LoVo (cell line): ENCODE measurements around the gene CEMIP2.
A peak's percentile ranks its signal among the peaks of the same experiment; 100 is the strongest.
"Not testable (repeated sequence)": the region's sequence is repeated elsewhere in the genome, so short reads cannot be mapped to it uniquely, and the experiment has no call there.

Experiments used
- DNase-seq: peaks from one replicate; pipeline ENCODE4 v3.0.0-alpha.2; 2016; ENCODE audit warnings: low spot score

CEMIP2 gene

DNA sequence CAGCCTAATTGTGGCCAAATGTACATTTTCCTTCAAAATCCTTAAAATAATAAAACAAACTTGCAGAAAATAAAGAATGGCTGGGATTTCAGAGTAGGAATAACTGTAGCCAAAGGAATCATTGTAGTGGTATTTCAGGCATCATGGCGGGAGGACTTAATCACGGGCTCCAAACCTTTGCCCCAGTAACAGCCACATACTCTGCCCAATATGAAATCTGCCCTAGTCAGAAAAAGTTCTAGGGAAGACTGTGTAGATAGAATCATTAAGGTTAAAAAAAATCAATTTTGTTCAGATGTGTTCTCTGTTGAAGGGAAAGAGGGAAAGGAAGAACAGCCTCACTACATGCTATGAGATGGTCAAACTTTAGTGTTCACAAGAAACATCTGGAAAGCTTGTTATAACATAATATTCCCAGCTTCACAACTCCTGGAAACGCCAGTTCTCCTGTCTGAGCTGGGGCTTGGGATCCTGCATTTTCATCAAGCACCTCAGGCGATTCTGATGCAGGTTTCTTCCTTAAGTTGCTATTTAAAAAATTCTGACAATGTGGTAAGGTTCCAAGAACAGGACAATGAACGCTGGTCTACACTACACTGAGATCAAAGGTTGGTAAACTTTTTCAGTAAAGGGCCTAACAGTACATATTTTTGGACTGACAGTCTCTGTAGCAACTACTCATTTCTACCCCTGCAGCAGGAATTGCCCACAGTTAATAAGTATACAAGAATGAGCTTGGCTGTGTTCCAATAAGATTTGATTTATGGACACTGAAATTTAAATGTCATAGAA lies 87.9 kb downstream of the CEMIP2 start:
- peak; percentile 52 for DNase-seq

DNA sequence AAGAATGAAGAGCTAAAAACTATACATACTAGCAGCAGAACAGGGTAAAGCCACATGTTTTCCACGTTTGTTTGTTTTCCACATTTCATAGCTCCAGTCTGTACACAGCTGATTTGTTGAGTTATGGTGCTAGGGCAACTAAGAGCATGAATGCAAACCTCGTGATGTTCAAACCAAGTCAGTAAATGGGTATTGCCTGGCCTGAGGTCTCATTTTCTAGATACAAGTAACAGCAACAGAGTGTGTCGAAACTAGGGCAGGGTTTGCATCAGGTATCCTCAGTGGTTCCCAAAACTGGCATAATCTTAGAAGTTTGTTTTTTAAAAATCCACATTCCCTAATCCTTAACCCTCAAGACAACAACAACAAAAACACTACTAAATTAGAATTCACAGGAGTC lies 89.3 kb downstream of the CEMIP2 start:
- no peak for DNase-seq

DNA sequence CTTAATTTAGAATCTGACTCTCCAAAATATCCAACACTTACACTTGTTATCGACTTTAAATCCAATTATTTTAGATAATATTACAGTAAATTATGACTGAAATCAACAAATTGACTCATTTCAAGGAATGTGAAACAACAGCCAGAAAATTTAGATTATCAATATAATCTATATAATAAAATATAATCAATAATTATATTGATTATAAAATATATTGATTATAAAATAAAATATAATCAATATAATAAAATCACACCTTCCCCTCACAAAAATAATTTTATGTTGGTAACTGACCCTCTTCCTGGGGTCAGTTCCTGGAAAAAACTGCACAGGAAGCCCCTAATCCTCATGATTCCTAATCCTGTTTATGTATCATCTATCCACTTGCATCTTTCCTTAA lies 91.1 kb downstream of the CEMIP2 start:
- DNase-seq = no peak

DNA sequence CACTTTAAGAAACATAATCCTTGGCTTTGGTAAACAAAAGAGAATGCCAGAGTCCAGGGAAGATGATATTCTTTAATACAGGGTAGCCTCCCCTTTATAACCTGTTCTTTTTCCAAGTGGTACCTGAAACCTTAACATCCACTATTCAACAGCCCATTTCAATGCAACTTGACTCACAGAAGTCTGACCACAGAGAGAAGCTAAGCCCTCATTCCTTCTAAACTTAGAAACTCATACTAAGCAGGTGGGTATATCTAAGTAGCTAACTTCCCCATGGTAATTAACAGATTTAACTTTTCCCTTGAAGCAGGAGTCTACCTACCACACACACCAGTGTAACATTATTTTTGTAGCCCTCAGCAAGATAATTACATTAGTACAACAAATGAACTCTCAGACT lies 91.9 kb downstream of the CEMIP2 start:
- DNase-seq = no peak

DNA sequence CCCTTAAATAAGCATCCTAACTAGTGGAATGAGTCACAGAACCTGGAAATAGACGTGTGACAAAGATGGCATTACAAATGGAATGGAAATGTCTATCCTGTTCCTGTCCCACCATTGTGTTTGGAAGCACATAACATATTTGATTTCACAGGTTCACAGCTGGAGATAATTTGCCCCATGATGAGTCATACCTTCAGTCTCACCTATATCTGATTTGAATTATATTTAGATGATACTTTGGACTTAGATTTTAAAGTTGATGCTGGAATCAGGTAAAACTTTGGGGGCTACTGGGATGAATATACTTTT lies 92.5 kb downstream of the CEMIP2 start:
- peak; percentile 27 for DNase-seq

DNA sequence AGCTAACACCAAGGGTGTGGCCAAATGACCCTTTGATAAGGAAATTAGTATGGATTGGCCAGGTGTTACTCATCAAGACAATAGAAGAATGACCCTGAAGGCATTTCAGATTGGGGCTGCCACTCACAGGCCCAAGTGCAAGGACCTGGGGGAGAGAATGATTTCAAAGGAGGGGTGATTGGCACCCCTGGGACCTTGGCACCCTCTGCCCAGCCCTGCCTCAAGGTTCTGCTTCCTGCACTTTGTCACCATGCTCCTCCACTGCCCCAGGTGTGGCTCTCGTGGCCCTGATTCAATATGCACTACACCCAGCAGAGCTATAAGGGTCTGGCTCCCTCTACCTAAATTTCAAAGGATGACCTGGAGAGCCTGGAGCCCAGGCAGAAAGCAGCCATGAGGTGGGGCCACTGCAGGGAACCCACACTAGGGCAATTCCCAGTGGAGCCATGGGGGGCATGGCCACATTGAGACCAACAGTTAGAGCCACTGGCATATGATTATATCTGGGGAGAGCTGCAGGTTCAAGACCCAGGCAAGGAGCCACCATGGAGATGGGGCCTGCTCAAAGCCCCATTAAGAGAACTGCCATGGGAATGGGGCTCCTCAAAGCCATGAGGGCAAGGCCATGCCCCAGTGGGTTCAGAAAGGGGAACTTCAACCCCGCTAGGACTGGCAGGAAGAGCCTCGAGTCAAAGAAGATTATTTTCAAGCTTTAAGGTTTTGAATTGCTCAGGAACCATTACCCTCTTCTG lies 93.0 kb downstream of the CEMIP2 start:
- DNase-seq = peak; percentile 24

DNA sequence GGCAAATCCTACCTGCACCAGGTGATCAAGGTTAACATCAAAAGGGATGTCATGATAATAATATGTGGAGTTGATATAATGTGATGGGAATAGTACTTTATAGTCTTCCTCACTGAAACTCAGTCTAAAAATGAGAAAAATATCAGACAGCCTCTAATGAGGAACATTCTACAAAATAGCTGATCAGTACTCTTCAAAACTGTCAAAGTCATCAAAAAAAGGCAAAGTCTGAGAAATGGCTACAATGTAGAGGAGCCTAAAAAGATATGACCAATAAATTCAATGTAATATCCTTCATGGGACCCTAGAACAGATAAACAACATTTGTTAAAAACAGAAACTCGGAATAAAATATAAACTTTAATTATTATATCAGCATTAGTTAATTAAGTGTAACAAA lies 95.7 kb downstream of the CEMIP2 start:
- DNase-seq = no peak

DNA sequence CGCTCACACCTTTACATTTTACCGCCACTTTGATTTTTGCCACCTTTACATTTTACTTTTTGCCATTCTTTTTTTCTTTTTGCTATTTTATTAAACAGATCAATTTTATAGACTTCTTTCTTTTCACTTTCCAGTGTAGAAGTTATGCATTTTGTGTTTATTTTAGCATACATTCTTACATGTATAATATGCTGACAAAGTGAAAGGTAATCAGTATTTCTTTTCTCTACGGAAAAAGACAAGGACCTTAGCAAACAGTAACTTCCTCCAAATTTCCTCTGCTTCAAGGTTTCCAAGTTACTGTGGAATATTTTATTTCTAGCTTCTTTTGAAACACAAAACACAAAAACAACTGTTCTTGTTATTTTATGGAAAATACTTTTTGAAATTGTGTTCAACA lies 97.0 kb downstream of the CEMIP2 start:
- no peak for DNase-seq

DNA sequence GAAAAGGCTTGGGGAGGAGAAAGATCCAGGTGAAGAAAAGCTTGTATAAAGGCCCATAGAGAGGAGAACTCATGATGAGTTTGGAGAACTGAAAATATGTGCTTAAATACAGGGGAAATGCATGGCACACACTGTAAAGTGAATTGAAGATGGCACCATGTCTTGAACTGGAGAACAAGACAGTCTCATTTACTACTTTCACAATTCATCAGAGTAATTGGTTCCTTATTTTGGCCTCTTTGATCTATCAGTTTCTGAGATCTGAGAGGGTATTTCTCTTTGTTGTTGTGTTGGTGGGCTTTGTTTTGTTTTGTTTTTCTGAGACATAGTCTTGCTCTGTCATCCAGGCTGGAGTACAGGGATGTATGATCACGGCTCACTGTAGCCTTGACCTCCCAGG lies 98.2 kb downstream of the CEMIP2 start:
- DNase-seq = no peak

DNA sequence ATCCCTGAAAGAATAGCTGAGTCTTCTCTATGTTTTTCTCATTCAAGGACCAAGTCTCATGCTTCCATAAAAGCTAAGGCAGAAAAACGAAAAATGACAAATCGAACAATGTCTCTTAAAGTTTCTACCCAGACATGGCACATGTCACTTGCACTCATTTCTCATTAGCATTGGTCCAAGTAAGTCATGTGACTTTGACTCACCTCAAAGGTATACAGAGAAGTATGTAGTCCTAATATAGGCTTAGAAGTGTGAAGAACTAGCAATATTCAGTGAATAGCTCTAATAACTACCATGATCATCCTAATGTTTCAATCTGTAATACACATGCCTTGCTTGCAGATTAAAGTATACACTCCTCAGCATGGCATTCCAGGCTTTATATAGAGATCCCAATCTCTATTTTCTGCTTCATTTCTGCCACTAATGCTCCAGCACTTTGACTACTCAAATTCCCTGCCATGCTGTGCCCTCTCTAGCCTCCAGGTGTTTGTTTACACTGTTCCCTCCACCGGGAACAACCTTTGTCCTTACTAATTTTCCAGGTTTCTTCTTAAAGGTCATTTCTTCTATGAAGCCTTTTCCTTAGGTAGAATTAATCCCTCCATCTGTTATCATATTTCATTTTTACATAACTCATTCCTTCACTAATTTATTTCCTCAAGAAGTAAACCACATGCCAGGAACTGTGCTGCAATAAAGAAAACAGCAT lies 98.9 kb downstream of the CEMIP2 start:
- DNase-seq = no peak

DNA sequence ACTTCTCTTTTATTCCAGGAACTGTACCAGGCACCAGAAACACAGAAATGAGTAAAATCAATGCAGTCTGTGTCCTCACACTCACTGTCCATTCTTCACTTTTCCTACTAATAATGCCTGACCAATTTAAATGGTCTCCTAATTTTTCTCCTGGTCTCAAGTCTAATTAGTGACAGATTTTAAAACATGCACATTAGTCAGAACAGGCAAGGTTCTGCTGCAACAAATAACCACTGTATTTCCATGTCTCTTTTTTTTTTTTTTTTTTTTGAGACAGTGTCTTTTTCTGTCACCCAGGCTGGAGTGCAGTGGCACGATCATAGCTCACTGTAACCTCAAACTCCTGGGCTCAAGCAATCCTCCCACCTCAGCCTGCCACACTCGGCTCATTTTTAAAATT lies 99.6 kb downstream of the CEMIP2 start:
- DNase-seq = no peak

DNA sequence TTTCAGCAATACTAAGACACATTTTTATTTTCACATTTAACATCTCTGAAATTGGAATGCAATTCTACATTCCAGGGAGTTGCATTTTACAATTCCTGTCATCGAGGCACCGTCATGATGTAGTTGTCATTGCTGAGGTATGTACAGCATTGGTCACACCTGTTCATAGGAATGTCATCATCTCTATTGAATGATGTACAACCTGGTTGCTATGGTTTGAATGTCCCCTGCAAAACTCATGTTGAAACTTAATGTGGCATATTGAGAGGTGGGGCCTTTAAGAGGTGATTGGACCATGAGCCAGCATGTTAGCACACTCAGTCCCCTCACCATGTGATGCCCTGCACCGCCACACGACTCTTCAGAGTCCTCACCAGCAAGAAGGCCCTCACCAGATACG lies 103.1 kb downstream of the CEMIP2 start:
- DNase-seq = no peak

DNA sequence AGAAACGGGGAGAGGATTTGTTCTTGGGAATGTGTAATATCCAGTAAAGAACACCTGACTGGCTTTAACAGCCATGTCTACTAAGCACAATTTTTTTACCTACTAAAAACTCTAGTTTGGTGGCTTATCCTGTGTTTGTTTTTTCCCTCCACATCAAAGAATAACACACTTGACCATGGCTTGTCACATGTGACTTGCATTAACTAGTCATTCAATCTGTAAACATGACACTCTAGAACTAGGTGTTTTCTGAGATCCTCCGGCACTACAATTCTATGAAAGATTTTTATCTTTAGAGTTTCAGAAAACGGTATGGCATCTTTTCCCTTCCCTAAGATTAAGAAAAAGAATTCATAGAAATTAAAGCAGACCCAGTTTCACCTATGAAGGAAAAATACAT lies 103.7 kb downstream of the CEMIP2 start:
- no peak for DNase-seq

DNA sequence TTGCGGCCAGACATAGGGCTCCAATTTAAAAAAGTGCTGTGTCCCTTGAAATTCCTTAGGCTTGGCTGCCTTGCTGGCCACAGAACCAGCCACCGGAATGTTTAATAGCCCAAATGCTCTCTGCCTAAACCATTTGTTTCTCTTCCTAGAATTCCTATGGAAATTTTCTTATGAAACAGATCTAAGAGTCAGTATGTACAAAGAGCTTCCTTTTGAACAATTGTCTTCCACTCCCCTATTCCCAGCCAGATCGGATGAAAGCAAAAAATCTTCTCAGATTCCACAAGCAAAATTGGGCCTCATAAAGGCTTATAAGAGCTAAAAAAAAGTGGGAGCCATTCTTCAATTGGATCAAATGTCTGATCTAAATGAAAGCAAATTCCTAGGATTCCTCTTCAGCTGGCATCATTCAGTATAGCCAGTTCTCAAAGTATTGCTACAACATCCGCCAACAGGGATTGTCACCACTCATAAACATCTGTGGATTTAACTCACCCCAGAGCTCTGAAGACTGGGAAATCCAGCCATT lies 104.3 kb downstream of the CEMIP2 start:
- DNase-seq = no peak

DNA sequence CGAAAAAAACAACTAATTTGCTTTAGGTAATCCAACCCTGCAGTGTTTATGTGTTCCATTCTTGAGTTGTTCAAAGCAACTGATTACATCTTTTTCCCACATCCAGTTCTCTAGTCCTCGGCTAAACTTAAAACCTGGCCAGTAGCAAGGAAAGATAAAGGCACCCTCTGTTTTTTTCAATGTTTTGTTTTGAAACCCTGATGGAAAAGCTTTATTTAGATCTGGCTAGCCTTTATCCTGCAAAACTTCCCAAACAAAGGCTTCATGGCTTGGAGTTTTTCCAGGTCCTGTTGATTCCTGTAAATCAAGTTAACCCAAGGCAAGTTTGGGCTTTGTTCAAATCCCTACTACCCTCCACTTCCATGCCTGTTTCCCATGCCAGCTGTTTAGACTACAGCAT lies 105.1 kb downstream of the CEMIP2 start:
- DNase-seq = no peak

DNA sequence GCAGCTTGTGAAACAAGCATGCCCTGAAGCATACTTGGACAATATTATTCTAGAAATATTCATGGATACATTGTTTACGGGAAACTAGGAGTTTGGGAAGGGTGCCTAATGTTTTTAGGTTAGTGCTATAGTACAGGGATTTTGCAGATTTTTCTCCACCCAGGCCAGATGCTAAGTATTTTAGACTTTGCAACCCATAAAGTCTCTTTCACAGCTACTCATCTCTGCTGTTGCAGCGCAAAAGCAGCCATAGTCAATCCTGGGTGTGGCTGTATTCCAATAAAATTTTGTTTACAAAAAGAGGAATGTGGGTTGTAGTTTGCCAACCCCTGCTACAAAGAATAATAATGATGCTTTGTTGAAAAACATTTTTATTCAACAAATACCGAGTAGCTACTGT lies 106.2 kb downstream of the CEMIP2 start:
- DNase-seq = peak; percentile 24

DNA sequence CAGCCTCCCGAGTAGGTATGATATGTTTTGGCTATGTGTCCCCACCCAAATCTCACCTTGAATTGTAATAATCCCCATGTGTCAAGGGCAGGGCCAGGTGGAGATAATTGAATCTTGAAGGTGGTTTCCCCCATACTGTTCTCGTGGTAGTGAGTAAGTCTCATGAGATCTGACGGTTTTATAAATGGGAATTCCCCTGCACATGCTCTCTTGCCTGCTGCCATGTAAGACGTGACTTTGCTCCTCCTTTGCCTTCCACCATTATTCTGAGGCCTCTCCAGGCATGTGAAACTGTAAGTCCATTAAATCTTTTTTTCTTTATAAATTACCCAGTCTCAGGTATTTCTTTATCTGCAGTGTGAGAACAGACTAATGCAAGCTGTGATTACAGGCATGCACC lies 111.0 kb downstream of the CEMIP2 start:
- DNase-seq = not testable (repeated sequence)

DNA sequence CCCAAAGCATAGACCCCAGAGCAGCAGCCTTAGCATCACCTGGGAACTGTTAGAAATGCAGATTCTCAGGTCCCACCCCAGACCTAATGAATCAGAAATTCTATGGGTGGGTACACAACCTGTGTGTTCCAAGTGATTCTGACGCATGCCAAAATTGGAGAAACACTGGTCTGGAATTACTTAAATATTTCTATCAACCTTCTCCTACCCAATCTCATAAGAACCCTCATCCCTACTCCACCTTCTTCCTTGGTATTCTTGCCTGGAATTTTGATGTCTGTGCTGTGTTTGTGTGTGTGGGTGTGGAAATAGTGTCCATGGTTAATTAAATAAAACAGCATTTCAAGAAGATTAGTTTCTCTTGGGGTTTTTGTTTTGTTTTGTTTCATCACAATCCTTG lies 111.8 kb downstream of the CEMIP2 start:
- DNase-seq = no peak

DNA sequence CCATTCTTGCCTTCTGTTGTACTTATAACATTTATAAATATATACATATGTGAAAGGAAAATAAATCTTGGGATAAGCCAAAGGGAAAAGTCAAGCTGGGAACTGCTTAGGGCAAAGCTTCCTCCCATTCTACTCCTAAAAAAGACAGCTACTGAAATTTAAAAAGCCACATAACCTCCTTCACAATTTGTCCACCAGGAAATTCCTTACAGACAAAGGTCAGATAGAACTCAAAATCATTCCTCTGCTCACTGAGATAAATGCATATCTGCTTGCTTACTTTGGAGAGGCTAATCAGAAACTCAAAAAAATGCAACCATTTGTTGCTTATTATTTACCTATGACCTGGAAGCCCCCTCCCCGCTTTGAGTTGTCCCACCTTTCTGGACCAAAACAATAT lies 112.5 kb downstream of the CEMIP2 start:
- no peak for DNase-seq

DNA sequence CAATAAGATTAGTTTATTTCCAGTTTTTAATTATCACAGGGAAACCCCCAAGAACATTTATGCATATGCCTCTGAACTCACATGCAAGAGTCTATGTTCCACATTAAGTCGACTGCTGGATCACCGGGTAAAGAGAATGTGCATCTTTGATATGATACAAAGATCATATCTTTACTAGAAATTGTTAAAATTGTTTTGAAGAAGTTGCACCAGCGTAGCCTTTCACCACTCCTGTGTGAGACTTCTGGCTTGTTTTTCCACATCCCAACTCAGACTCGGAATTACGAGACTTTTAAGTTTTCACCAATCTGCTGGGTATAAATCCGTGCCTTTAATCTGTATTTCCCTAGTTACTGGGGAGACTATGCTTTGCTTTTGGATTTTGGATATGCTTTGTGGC lies 113.2 kb downstream of the CEMIP2 start:
- DNase-seq = no peak

DNA sequence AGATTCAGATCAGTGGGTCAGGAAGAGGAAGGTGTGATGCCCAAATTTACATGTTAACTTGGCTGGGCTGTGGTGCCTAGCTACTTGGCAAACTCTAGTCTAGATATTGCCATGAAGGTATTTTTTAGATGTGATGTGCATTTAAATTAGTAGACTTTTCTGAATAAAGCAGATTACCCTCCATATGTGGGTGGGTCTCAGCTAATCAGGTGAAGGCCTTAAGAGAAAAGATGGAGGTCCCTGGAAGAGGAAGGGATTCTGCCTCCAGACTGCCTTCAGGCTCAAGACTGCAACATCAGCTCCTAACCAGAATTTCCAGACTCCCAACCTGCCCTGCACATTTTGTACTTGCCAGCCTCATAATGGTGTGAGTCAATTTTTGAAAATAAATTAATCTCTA lies 115.8 kb downstream of the CEMIP2 start:
- DNase-seq = no peak

DNA sequence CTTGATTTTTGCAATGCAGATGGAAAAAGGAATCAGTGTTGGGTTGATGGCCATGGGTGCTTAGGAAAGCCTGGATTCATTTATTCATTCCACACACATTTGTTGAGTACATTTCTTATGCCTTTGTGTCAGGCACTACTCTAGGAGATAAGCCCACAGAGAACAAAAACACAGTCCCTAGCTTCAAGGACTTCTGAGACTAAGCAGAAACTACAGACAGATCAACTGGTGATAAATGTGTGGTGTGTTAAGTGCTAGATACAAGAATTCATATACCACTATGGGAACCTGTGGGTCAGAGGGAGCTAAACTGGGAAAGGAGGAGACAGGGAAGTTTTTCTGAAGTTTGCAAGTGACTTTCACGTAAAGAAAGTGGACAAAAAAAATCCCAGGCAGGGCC lies 119.9 kb downstream of the CEMIP2 start:
- no peak for DNase-seq

DNA sequence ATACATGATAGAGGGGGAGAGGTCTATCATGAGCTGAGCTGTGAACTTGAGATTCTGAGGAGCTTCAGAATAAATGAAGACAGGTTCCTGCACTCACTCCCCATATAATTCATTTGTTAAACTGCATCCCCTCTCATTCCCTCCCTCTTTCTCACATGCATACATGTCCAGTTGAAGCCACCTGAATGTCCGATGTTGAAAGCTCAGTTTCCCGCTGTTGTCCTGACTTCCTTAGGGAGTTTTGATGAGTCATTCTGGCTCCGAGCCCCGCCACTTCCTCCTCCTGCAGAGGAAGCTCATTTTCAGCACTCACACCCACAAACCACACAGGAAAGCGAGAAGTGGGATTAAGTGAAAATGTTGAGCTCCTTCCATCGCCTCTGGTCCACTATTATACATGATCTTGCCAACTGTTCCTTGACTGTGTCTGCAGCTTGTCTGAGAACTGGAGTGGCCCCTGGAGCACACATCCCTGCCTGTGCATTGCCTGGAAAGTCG lies 121.2 kb downstream of the CEMIP2 start:
- peak; percentile 75 for DNase-seq
